Endothelial cell of umbilical vein (primary cell): ENCODE measurements around the gene DUSP14. TPM values are rescaled to one million over a fixed set of nuclear protein-coding genes. Genes with fewer than 3 reads are reported as not detected.

ENCODE experiments used
- BruUV-seq: library from RNA; stranded (reverse); fragments of 400-500 nt; replicated peaks from 2 replicates; lab custom pipeline; 2021; lab: Mats Ljungman, UMichigan
- CTCF ChIA-PET: fragments of 300-600, 350-600 bp; sonication (Branson Sonifier 250); formaldehyde crosslinking; loops from one replicate; lab custom pipeline; 2021; ENCODE audit warnings: antibody characterized with exemption, inconsistent platforms; lab: Charles Lee
- POLR2A ChIA-PET: fragments of 300-600, 350-600 bp; sonication (Branson Sonifier 250); formaldehyde crosslinking; loops from one replicate; lab custom pipeline; 2021; ENCODE audit warnings: antibody characterized with exemption, inconsistent platforms; lab: Charles Lee
- DNase-seq: peaks from one replicate; pipeline ENCODE4 v3.0.0-alpha.2; 2011; ENCODE audit warnings: low read depth, low spot score
- FAIRE-seq: peaks from 2 replicates; lab custom pipeline; 2011; peaks lifted over from hg19 to GRCh38; lab: Jason Lieb, UNC
- H2AFZ ChIP-seq: 2 replicates; pipeline ENCODE4 v1.6.0; 2012; ENCODE audit warnings: low read depth, low read length, control low read depth, inconsistent platforms
- H3K27ac ChIP-seq: 2 replicates; pipeline ENCODE4 v1.5.1; 2011; ENCODE audit warnings: low read depth, mild to moderate bottlenecking, control low read depth, low read length, moderate library complexity; ENCODE audit not compliant: insufficient read depth
- H3K27me3 ChIP-seq, 2 experiments: 2 replicates each; pipeline versions ENCODE4 v1.6.0 to v1.6.1; 2011; ENCODE audit warnings: low read length in 2 of 2, mixed read lengths in 1 of 2; ENCODE audit not compliant: control insufficient read depth in 2 of 2, insufficient read depth in 2 of 2
- H3K36me3 ChIP-seq, 2 experiments: 2 replicates in 1 of 2; 3 replicates in 1 of 2; pipeline ENCODE4 v1.5.1; 2011; ENCODE audit warnings: low read length in 2 of 2, mild to moderate bottlenecking in 1 of 2, moderate library complexity in 1 of 2; ENCODE audit not compliant: control insufficient read depth in 2 of 2, insufficient read depth in 2 of 2; ENCODE audit errors: extremely low read depth in 1 of 2
- H3K4me1 ChIP-seq: 3 replicates; pipeline ENCODE4 v1.5.1; 2011; ENCODE audit warnings: mild to moderate bottlenecking, low read length; ENCODE audit not compliant: control insufficient read depth, insufficient read depth; ENCODE audit errors: extremely low read depth
- H3K4me2 ChIP-seq: 2 replicates; pipeline ENCODE4 v1.6.1; 2011; ENCODE audit warnings: low read length, control low read depth, mixed read lengths; ENCODE audit not compliant: insufficient read depth
- H3K4me3 ChIP-seq, 3 experiments: fragments of 200-600 bp in 1 of 3; sonication (generic), shearing (Covaris generic) in 1 of 3; replicated peaks in 1 of 3; 2 replicates each; pipeline ENCODE4 v1.5.1; 2011 to 2016; ENCODE audit warnings: control low read depth in 3 of 3, low read length in 3 of 3, mild to moderate bottlenecking in 2 of 3, inconsistent platforms in 1 of 3, low read depth in 1 of 3, moderate library complexity in 1 of 3; ENCODE audit not compliant: insufficient read depth in 1 of 3
- H3K79me2 ChIP-seq: 2 replicates; pipeline ENCODE4 v1.6.0; 2012; ENCODE audit warnings: low read length, inconsistent platforms; ENCODE audit not compliant: control insufficient read depth, insufficient read depth
- H3K9ac ChIP-seq: replicated peaks from 2 replicates; pipeline ENCODE3; 2011; ENCODE audit warnings: low read length, control low read depth; ENCODE audit not compliant: insufficient read depth; ENCODE audit errors: extremely low read depth
- H3K9me1 ChIP-seq: replicated peaks from 3 replicates; pipeline ENCODE4 v1.6.0; 2011; ENCODE audit warnings: mild to moderate bottlenecking, low read length; ENCODE audit not compliant: control insufficient read depth, insufficient read depth; ENCODE audit errors: extremely low read depth
- H3K9me3 ChIP-seq: replicated peaks from 2 replicates; pipeline ENCODE4 v1.5.1; 2012; ENCODE audit warnings: low read length, inconsistent platforms; ENCODE audit not compliant: control insufficient read depth, insufficient read depth
- H4K20me1 ChIP-seq: replicated peaks from 2 replicates; pipeline ENCODE3; 2011; ENCODE audit warnings: mild to moderate bottlenecking, low read length; ENCODE audit not compliant: control insufficient read depth, insufficient read depth; ENCODE audit errors: extremely low read depth
- CTCF ChIP-seq, 2 donors: IDR thresholded peaks; 1 replicate in 1 of 2; 2 replicates in 1 of 2; pipeline ENCODE4 v1.5.1; 2011; ENCODE audit warnings: low read length in 2 of 2, mild to moderate bottlenecking in 2 of 2, moderate library complexity in 2 of 2, control low read depth in 1 of 2, inconsistent platforms in 1 of 2, low read depth in 1 of 2; ENCODE audit not compliant: insufficient read depth in 1 of 2; ENCODE audit errors: extremely low read depth in 1 of 2
- EZH2 ChIP-seq: IDR thresholded peaks from 2 replicates; pipeline ENCODE4 v1.6.1; 2012; ENCODE audit warnings: borderline replicate concordance, low read depth, mild to moderate bottlenecking, moderate library complexity, low read length, inconsistent platforms; ENCODE audit not compliant: severe bottlenecking
- FOS ChIP-seq: IDR thresholded peaks from 2 replicates; pipeline ENCODE4 v1.6.1; 2011; ENCODE audit warnings: mild to moderate bottlenecking, low read length, moderate library complexity, borderline replicate concordance; ENCODE audit not compliant: insufficient read depth
- GATA2 ChIP-seq: IDR thresholded peaks from 2 replicates; pipeline ENCODE4 v1.7.0; 2011; ENCODE audit warnings: low read depth, mild to moderate bottlenecking, moderate library complexity, mixed read lengths, low read length; ENCODE audit not compliant: insufficient read length, insufficient read depth
- JUN ChIP-seq: IDR thresholded peaks from 2 replicates; pipeline ENCODE4 v1.6.1; 2011; ENCODE audit warnings: borderline replicate concordance, low read depth; ENCODE audit not compliant: insufficient read length, insufficient read depth
- MAX ChIP-seq: IDR thresholded peaks from 2 replicates; pipeline ENCODE4 v1.6.1; 2011; ENCODE audit not compliant: insufficient read depth, insufficient read length
- MYC ChIP-seq: IDR thresholded peaks from one replicate; pipeline ENCODE4 v1.6.1; 2011; ENCODE audit warnings: mild to moderate bottlenecking, low read depth, low read length
- POLR2A ChIP-seq: IDR thresholded peaks from 2 replicates; pipeline ENCODE4 v1.6.1; 2012; ENCODE audit warnings: low read depth, mild to moderate bottlenecking, control low read depth, low read length
- POLR2AphosphoS5 ChIP-seq: IDR thresholded peaks from 2 replicates; pipeline ENCODE4 v1.6.1; 2012; ENCODE audit warnings: low read depth, mild to moderate bottlenecking, control low read depth, low read length, moderate library complexity; ENCODE audit not compliant: insufficient read depth
- dilution Hi-C: fragments of 300-500 bp; cut with MboI; formaldehyde crosslinking; loops from one replicate; pipeline ENCODE4 v1.15.0; 2019; ENCODE audit warnings: low sequenced_read_pairs; ENCODE audit not compliant: extremely low pct_ligation_motif_present
- intact Hi-C: fragments of 100-400 bp; cut with micrococcal nuclease; formaldehyde crosslinking; loops from one replicate; pipeline ENCODE4 v1.10.0; 2022
- polyA plus RNA-seq, 4 experiments: library from polyadenylated mRNA; depleted of rRNA in 3 of 4; stranded (reverse) in 3 of 4; unstranded in 1 of 4; fragments of >200 nt; gene quantifications; 2 replicates each; pipeline versions ENCODE4 v1.2.1 to v1.2.3, GENCODE V29; 2011 to 2012; ENCODE audit warnings: missing spikeins in 1 of 4
- total RNA-seq: library from RNA; stranded (reverse); gene quantifications from 2 replicates; pipeline ENCODE4 v1.2.3, GENCODE V29; 2021

Gene DUSP14
- total and polyA plus RNA-seq, 2 donors (not counting 3 experiments of a cell fraction or from before 2014, with no cell fraction given) = 36.4 to 62.5 TPM

GRCh38 chr17:37562016-37562745, 72.5 kb downstream of the DUSP14 start:
- ChIA-PET CTCF (no interaction called here), POLR2A (no interaction called here)
- Histone ChIP-seq H4K20me1 (no peaks in the 10 kb centered on the region), H3K4me3 (no peak overlapping the region), H3K4me2 (no peak overlapping the region), H3K4me1 (no peaks in the 10 kb centered on the region), H3K9ac (no peak overlapping the region), H3K9me3 (no peaks in the 10 kb centered on the region), H3K36me3 (peaks cover 10% of the 10 kb centered on the region in 2 experiments), H3K9me1 (no peaks in the 10 kb centered on the region), H3K27me3 (no peaks in the 10 kb centered on the region), H2AFZ (no peak overlapping the region), H3K79me2 (no peaks in the 10 kb centered on the region), H3K27ac (no peak overlapping the region)
- dilution Hi-C loops (no loop called here), intact Hi-C loops (no loop called here)
- BruUV-seq = no TSS peak
- FAIRE-seq (no peak), DNase-seq (no peak)
- TF ChIP-seq JUN (no peak), CTCF (IDR thresholded peaks at IDR 0.05; ENCODE audit: extremely low read depth in 1 of 2, insufficient read depth in 1 of 2, low read depth in 1 of 2, low read length in 2 of 2) (no peak), POLR2A (no peak), POLR2AphosphoS5 (no peak), GATA2 (no peak), EZH2 (no peak), FOS (no peak), MYC (no peak), MAX (no peak)

Other genes with a start within 250 kb of the DUSP14 start
- not detected in 2 replicates for gene C17orf78, start 113.9 kb upstream of the DUSP14 start, total RNA-seq
- gene C17orf78, start 113.9 kb upstream of the DUSP14 start, polyA plus RNA-seq = not detected in 2 replicates
- gene ACACA, start 83.1 kb upstream of the DUSP14 start, total RNA-seq = 116 and 124 TPM in 2 replicates
- 55.3 and 56.8 TPM in 2 replicates for gene ACACA, start 83.1 kb upstream of the DUSP14 start, polyA plus RNA-seq
- 20.5 and 22.4 TPM in 2 replicates for gene TADA2A, start 83.0 kb upstream of the DUSP14 start, total RNA-seq
- 9.9 and 11.1 TPM in 2 replicates for gene TADA2A, start 83.0 kb upstream of the DUSP14 start, polyA plus RNA-seq
- gene SYNRG, start 119.5 kb downstream of the DUSP14 start, total RNA-seq = 42.2 and 43.3 TPM in 2 replicates
- 12.6 and 15.3 TPM in 2 replicates for gene SYNRG, start 119.5 kb downstream of the DUSP14 start, polyA plus RNA-seq
- 48.4 and 58.4 TPM in 2 replicates for gene DDX52, start 153.6 kb downstream of the DUSP14 start, total RNA-seq
- 10.8 and 12.5 TPM in 2 replicates for gene DDX52, start 153.6 kb downstream of the DUSP14 start, polyA plus RNA-seq